Right lobe of liver (tissue), 4 donors: ENCODE data around the gene TMEM33.

Experiments
- POLR2A ChIP-seq: fragments of 450-650 bp; IDR thresholded peaks from one replicate; pipeline ENCODE4 v1.6.1; 2017; ENCODE audit warnings: antibody characterized with exemption, mild to moderate bottlenecking
- TF ChIP-seq, protein P1 (sequence below), 4 donors: fragments of 200-600 bp in 3 of 4; fragments of 450-650 bp in 1 of 4; IDR thresholded peaks; one replicate each; pipeline versions ENCODE4 v1.5.1 to v1.8.0; 2016 to 2022; ENCODE audit warnings: antibody characterized with exemption in 4 of 4, mild to moderate bottlenecking in 2 of 4
- donor health status: DM: no; HTN: no; CAD: no.
- donor health status: DM: no; HTN: no; CAD: no.
- donor health status: DM: no; HTN: yes; CAD: no.

DNA sequence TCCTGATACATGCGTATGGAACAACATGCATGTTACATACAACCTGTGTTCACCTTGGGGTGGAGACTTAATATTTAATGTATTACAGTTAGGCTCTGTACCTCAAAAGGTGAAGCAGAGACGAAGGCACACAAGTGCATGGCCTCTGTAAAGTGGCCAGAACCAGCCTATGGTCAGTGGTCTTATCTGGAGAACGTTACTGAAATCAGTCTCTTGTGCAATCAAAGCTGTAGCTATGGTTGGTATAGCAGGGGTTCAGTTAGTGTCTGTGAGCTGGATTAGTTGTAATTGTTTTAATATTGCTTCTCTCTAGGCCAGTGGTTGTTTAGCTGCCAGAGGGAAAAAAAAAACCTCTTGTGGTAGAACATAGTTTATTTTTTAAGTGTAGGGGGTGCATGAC, 2.2 kb upstream of the TMEM33 start:
- TF ChIP-seq, protein P1, sequence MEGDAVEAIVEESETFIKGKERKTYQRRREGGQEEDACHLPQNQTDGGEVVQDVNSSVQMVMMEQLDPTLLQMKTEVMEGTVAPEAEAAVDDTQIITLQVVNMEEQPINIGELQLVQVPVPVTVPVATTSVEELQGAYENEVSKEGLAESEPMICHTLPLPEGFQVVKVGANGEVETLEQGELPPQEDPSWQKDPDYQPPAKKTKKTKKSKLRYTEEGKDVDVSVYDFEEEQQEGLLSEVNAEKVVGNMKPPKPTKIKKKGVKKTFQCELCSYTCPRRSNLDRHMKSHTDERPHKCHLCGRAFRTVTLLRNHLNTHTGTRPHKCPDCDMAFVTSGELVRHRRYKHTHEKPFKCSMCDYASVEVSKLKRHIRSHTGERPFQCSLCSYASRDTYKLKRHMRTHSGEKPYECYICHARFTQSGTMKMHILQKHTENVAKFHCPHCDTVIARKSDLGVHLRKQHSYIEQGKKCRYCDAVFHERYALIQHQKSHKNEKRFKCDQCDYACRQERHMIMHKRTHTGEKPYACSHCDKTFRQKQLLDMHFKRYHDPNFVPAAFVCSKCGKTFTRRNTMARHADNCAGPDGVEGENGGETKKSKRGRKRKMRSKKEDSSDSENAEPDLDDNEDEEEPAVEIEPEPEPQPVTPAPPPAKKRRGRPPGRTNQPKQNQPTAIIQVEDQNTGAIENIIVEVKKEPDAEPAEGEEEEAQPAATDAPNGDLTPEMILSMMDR (IDR thresholded peaks at IDR 0.05) = no peak
- TF ChIP-seq POLR2A = no peak
